ENCODE measurements around the gene ISLR2.

- TF ChIP-seq CTCF (IDR thresholded peaks at IDR 0.05; ENCODE audit: borderline replicate concordance, extremely low read depth, low read length, poor library complexity, severe bottlenecking) (no peak), EZH2 (IDR thresholded peaks at IDR 0.05; ENCODE audit: borderline replicate concordance, low read depth, low read length, severe bottlenecking) (no peak)
Measured at GRCh38 chr15:74184582-74185091, 54.3 kb downstream of the ISLR2 start.
